HG02759 (cell line): ENCODE data around the gene ARL2BP.
"Not testable (repeated sequence)": the region's sequence is repeated elsewhere in the genome, so short reads cannot be mapped to it uniquely, and the experiment has no call there.

Experiments
- ATAC-seq: cut with Tn5 transposase; IDR thresholded peaks from one replicate; pipeline ENCODE4 v1.9.1; 2021; ENCODE audit warnings: mild to moderate bottlenecking, moderate library complexity; ENCODE audit not compliant: unreplicated experiment

ARL2BP gene

GRCh38 chr16:57244767-57245471 is at the start of gene ARL2BP:
ARL2BP (plus strand) TSS chr16:57245259; CDS start chr16:57245368, 109 bp downstream.
- peak; percentile 94 for ATAC-seq

- ATAC-seq = no peak
These were observed 48.8 kb upstream of the ARL2BP start for GRCh38 chr16:57196286-57196685.

- ATAC-seq = no peak
These were observed 48.3 kb upstream of the ARL2BP start for GRCh38 chr16:57196753-57197152.

- ATAC-seq = not testable (repeated sequence)
These were observed 44.7 kb upstream of the ARL2BP start for GRCh38 chr16:57200321-57200720.

- not testable (repeated sequence) for ATAC-seq
These were observed 44.1 kb upstream of the ARL2BP start for GRCh38 chr16:57200926-57201325.

GRCh38 chr16:57202095-57202886 is 42.8 kb upstream of the ARL2BP start:
- no peak for ATAC-seq

- no peak for ATAC-seq
These were observed 41.6 kb upstream of the ARL2BP start for GRCh38 chr16:57203451-57203850.

GRCh38 chr16:57204675-57205074 is 40.4 kb upstream of the ARL2BP start:
- no peak for ATAC-seq

GRCh38 chr16:57208926-57209325 is 36.1 kb upstream of the ARL2BP start:
- ATAC-seq = no peak

GRCh38 chr16:57209780-57210179 is 35.3 kb upstream of the ARL2BP start:
- no peak for ATAC-seq

GRCh38 chr16:57213462-57213861 is 31.6 kb upstream of the ARL2BP start:
- ATAC-seq = no peak

GRCh38 chr16:57216968-57217367 is 28.1 kb upstream of the ARL2BP start:
- no peak for ATAC-seq

GRCh38 chr16:57223057-57223456 is 22.0 kb upstream of the ARL2BP start:
- no peak for ATAC-seq

GRCh38 chr16:57224651-57225335 is 20.3 kb upstream of the ARL2BP start:
- ATAC-seq = no peak

- no peak for ATAC-seq
These were observed 19.1 kb upstream of the ARL2BP start for GRCh38 chr16:57225978-57226377.

- no peak for ATAC-seq
These were observed 18.1 kb upstream of the ARL2BP start for GRCh38 chr16:57226701-57227621.

- ATAC-seq = no peak
These were observed 16.0 kb upstream of the ARL2BP start for GRCh38 chr16:57229079-57229478.

- no peak for ATAC-seq
These were observed 13.2 kb upstream of the ARL2BP start for GRCh38 chr16:57231821-57232350.

GRCh38 chr16:57233944-57234706 is 10.9 kb upstream of the ARL2BP start:
- no peak for ATAC-seq

- no peak for ATAC-seq
These were observed 10.4 kb upstream of the ARL2BP start for GRCh38 chr16:57234707-57235092.
